NB4 (cell line): Measurements from ENCODE around the gene ASB16.

Experiments
- CTCF ChIP-seq: IDR thresholded peaks from one replicate; pipeline ENCODE4 v1.5.1; 2012; ENCODE audit warnings: low read depth, low read length
- MYC ChIP-seq: IDR thresholded peaks from 2 replicates; pipeline ENCODE4 v1.6.1; 2011; ENCODE audit warnings: low read depth, low read length
- TF ChIP-seq, protein P1 (sequence below): IDR thresholded peaks from 2 replicates; pipeline ENCODE4 v1.6.1; 2011; ENCODE audit warnings: low read depth, low read length

DNA sequence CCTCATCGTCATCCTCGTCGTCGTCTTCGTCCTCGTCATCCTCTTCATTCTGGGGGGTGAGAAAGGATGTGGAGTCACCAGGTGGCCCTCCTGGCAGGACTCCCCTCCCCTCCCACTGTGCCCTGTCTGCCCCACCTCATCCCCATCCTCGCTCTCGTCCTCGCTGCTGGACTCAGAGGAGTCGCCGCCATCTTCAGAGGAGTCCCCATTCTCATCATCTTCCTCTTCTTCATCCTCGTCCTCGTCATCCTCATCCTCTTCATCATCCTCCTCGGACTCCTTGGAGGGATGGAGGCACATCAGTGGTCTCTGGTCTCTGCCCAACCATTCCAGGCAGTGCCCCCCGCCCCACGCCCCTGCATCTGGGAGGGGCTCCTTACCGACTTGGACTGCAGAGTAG, 36.8 kb downstream of the ASB16 start:
- TF ChIP-seq MYC (no peak), CTCF (no peak)
- TF ChIP-seq, protein P1, sequence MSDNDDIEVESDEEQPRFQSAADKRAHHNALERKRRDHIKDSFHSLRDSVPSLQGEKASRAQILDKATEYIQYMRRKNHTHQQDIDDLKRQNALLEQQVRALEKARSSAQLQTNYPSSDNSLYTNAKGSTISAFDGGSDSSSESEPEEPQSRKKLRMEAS: no peak
